CD8-positive, alpha-beta memory T cell (primary cell): Measurements from ENCODE around the gene EYA3. TPM values are rescaled to one million over a fixed set of nuclear protein-coding genes. Genes with fewer than 3 reads are reported as not detected.

Experiments used
- CTCF ChIA-PET: fragments of 350-600 bp; sonication (Branson Sonifier 250); formaldehyde crosslinking; loops from one replicate; lab custom pipeline; 2021; ENCODE audit warnings: antibody characterized with exemption; lab: Charles Lee
- POLR2A ChIA-PET: fragments of 350-600 bp; sonication (Branson Sonifier 250); formaldehyde crosslinking; loops from one replicate; lab custom pipeline; 2021; ENCODE audit warnings: antibody characterized with exemption; lab: Charles Lee
- DNase-seq, 5 donors: peaks; one replicate each; pipeline versions ENCODE4 v3.0.0 to v3.0.0-alpha.2; 2020 to 2022; ENCODE audit warnings: mixed read lengths in 1 of 5
- H3K27ac ChIP-seq: one replicate; pipeline ENCODE4 v1.7.0; 2013; ENCODE audit warnings: low read depth, mild to moderate bottlenecking, low read length, moderate library complexity
- H3K27me3 ChIP-seq: 2 replicates; pipeline ENCODE4 v1.7.0; 2013; ENCODE audit warnings: low read length, mild to moderate bottlenecking; ENCODE audit not compliant: insufficient read depth, poor library complexity, severe bottlenecking
- H3K36me3 ChIP-seq: 2 replicates; pipeline ENCODE4 v1.7.0; 2013; ENCODE audit warnings: mild to moderate bottlenecking, low read length, moderate library complexity; ENCODE audit not compliant: insufficient read depth
- H3K4me1 ChIP-seq: 2 replicates; pipeline ENCODE4 v1.7.0; 2013; ENCODE audit warnings: mild to moderate bottlenecking, low read length, moderate library complexity; ENCODE audit not compliant: insufficient read depth
- H3K4me3 ChIP-seq: 2 replicates; pipeline ENCODE4 v1.7.0; 2013; ENCODE audit warnings: mild to moderate bottlenecking, low read length
- H3K9me3 ChIP-seq: 2 replicates; pipeline ENCODE4 v1.7.0; 2013; ENCODE audit warnings: mild to moderate bottlenecking, low read length
- H3K27ac Mint-ChIP-seq, 8 donors: one replicate each; pipeline ENCODE4 v1.8.0; 2020 to 2021; ENCODE audit warnings: mixed read lengths in 8 of 8, mild to moderate bottlenecking in 6 of 8, inconsistent platforms in 3 of 8, moderate library complexity in 3 of 8
- H3K27me3 Mint-ChIP-seq, 2 donors: one replicate each; pipeline ENCODE4 v1.8.0; 2020 to 2021; ENCODE audit warnings: mixed read lengths in 2 of 2, mild to moderate bottlenecking in 1 of 2, moderate library complexity in 1 of 2
- H3K36me3 Mint-ChIP-seq, 3 donors: one replicate each; pipeline ENCODE4 v1.8.0; 2020 to 2021; ENCODE audit warnings: mixed read lengths in 3 of 3, inconsistent platforms in 1 of 3, mild to moderate bottlenecking in 1 of 3
- H3K4me1 Mint-ChIP-seq, 3 donors: one replicate each; pipeline ENCODE4 v1.8.0; 2020 to 2021; ENCODE audit warnings: mixed read lengths in 3 of 3, inconsistent platforms in 1 of 3, mild to moderate bottlenecking in 1 of 3
- H3K4me3 Mint-ChIP-seq, 7 donors: one replicate each; pipeline ENCODE4 v1.8.0; 2020 to 2021; ENCODE audit warnings: mixed read lengths in 7 of 7, mild to moderate bottlenecking in 6 of 7, moderate library complexity in 4 of 7, inconsistent platforms in 2 of 7
- H3K9me3 Mint-ChIP-seq, 5 donors: one replicate each; pipeline ENCODE4 v1.8.0; 2020 to 2022; ENCODE audit warnings: mixed read lengths in 5 of 5, mild to moderate bottlenecking in 3 of 5, moderate library complexity in 2 of 5, inconsistent platforms in 1 of 5
- polyA plus RNA-seq: library from polyadenylated mRNA; unstranded; fragments of 300-500 nt; fragmentation: Illumina TruSeq; gene quantifications from one replicate; pipeline ENCODE4 v1.2.3, GENCODE V29; 2021
- total RNA-seq, 2 experiments: library from RNA; stranded (reverse); gene quantifications; one replicate each; pipeline ENCODE4 v1.2.3, GENCODE V29; 2021

Gene EYA3
- total and polyA plus RNA-seq, 3 experiments from 2014 or later = 6.0 to 34.6 (median 31.5) TPM

DNA sequence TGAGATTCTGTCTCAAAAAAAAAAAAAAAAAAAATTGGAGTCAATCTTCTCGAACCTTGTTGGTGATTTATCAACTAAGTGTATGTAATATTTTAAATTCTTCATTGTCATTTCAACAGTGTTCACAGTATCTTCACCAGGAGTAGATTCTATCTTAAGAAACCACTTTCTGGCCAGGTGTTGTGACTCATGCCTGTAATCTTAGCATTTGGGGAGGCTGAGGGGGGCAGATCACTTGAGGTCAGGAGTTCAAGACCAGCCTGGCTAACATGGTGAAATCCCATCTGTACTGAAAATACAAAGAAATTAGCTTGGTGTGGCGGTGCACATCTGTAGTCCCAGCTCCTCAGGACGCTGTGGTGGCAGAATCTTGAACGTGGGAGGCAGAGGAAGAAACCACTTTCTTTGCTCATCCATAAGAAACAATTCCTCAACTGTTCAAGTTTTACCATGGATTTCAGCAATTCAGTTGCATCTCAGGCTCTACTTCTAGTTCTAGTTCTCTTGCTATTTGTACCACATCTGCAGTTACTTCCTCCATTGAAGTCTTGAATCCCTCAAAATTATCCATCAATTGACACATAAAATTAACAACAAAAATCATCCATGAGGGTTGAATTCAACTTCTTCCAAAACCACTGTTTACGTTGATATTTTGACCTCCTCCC is 30.4 kb upstream of the EYA3 start:
- Histone ChIP-seq H3K27ac (no peak overlapping the region), H3K27me3 (no peaks in the 10 kb centered on the region), H3K36me3 (no peaks in the 10 kb centered on the region), H3K4me1 (peaks cover 10% of the 10 kb centered on the region), H3K4me3 (no peak overlapping the region), H3K9me3 (no peaks in the 10 kb centered on the region)
- POLR2A ChIA-PET = no interaction called here
- H3K4me3 Mint-ChIP-seq = no peak overlapping the region
- no peak for DNase-seq
- no peaks in the 10 kb centered on the region for H3K9me3 Mint-ChIP-seq
- H3K4me1 Mint-ChIP-seq = peaks cover 6 to 10% (median 8%) of the 10 kb centered on the region in 3 donors
- CTCF ChIA-PET = interaction anchor here (1.5 kb wide), 1 partner anchor 11 kb away, joined by 4 read pairs; no protein-coding TSS in a partner anchor
- no peaks in the 10 kb centered on the region for H3K36me3 Mint-ChIP-seq
- H3K27me3 Mint-ChIP-seq = peaks cover 6 to 8% of the 10 kb centered on the region in 2 donors
- no peak overlapping the region for H3K27ac Mint-ChIP-seq

- H3K27ac Mint-ChIP-seq = peak overlapping the region in 5 of 8 donors; percentile 12 to 75 (median 38)
- peak in 4 of 5 donors; percentile 5 to 48 (median 31) for DNase-seq
- peak overlapping the region in 4 of 7 donors; percentile 4 to 44 (median 28) for H3K4me3 Mint-ChIP-seq
- H3K9me3 ChIP-seq = no peaks in the 10 kb centered on the region
- H3K36me3 ChIP-seq = no peaks in the 10 kb centered on the region
- no peaks in the 10 kb centered on the region for H3K27me3 ChIP-seq
- H3K4me1 ChIP-seq = peaks cover 10% of the 10 kb centered on the region
- ChIA-PET CTCF (no interaction called here), POLR2A (interaction anchor here (0.6 to 0.7 kb wide), 2 partner anchors 467 to 840 kb away, joined by 3 read pairs; no protein-coding TSS in a partner anchor)
- H3K27ac ChIP-seq = no peak overlapping the region
- peaks cover 0 to 4% of the 10 kb centered on the region in 2 donors for H3K27me3 Mint-ChIP-seq
- peaks cover 6 to 10% (median 8%) of the 10 kb centered on the region in 3 donors for H3K4me1 Mint-ChIP-seq
- no peak overlapping the region for H3K4me3 ChIP-seq
- H3K36me3 Mint-ChIP-seq = no peaks in the 10 kb centered on the region
- H3K9me3 Mint-ChIP-seq = no peaks in the 10 kb centered on the region
Measured at GRCh38 chr1:28115267-28115666, 26.9 kb upstream of the EYA3 start.

GRCh38 chr1:28114844-28115243 is 26.4 kb upstream of the EYA3 start:
- ChIA-PET POLR2A (interaction anchor here (0.6 kb wide), 1 partner anchor 467 kb away, joined by 3 read pairs; no protein-coding TSS in a partner anchor), CTCF (no interaction called here)
- Histone ChIP-seq H3K4me1 (peaks cover 10% of the 10 kb centered on the region), H3K27ac (no peak overlapping the region), H3K9me3 (no peaks in the 10 kb centered on the region), H3K36me3 (no peaks in the 10 kb centered on the region), H3K4me3 (no peak overlapping the region), H3K27me3 (no peaks in the 10 kb centered on the region)
- DNase-seq = no peak
- H3K27me3 Mint-ChIP-seq = peaks cover 0 to 4% of the 10 kb centered on the region in 2 donors
- H3K36me3 Mint-ChIP-seq = no peaks in the 10 kb centered on the region
- no peaks in the 10 kb centered on the region for H3K9me3 Mint-ChIP-seq
- peak overlapping the region in 3 of 8 donors; percentile 12 to 38 (median 33) for H3K27ac Mint-ChIP-seq
- H3K4me3 Mint-ChIP-seq = no peak overlapping the region
- H3K4me1 Mint-ChIP-seq = peaks cover 6 to 10% (median 8%) of the 10 kb centered on the region in 3 donors

- Mint-ChIP-seq H3K27ac (no peak overlapping the region), H3K4me1 (peaks cover 6 to 10% (median 8%) of the 10 kb centered on the region in 3 donors), H3K36me3 (no peaks in the 10 kb centered on the region), H3K9me3 (no peaks in the 10 kb centered on the region), H3K4me3 (no peak overlapping the region), H3K27me3 (peaks cover 0 to 4% of the 10 kb centered on the region in 2 donors)
- Histone ChIP-seq H3K27me3 (no peaks in the 10 kb centered on the region), H3K4me1 (peaks cover 10% of the 10 kb centered on the region), H3K9me3 (no peaks in the 10 kb centered on the region), H3K36me3 (no peaks in the 10 kb centered on the region), H3K4me3 (no peak overlapping the region), H3K27ac (no peak overlapping the region)
- DNase-seq = no peak
- ChIA-PET CTCF (no interaction called here), POLR2A (no interaction called here)
Measured at GRCh38 chr1:28113242-28113572, 24.8 kb upstream of the EYA3 start.

- ChIA-PET POLR2A (no interaction called here), CTCF (no interaction called here)
- Mint-ChIP-seq H3K4me3 (no peak overlapping the region), H3K27me3 (peaks cover 0 to 3% of the 10 kb centered on the region in 2 donors), H3K9me3 (no peaks in the 10 kb centered on the region), H3K27ac (no peak overlapping the region), H3K36me3 (no peaks in the 10 kb centered on the region), H3K4me1 (peaks cover 6 to 10% (median 8%) of the 10 kb centered on the region in 3 donors)
- Histone ChIP-seq H3K9me3 (no peaks in the 10 kb centered on the region), H3K27me3 (no peaks in the 10 kb centered on the region), H3K4me1 (peaks cover 10% of the 10 kb centered on the region), H3K4me3 (no peak overlapping the region), H3K27ac (no peak overlapping the region), H3K36me3 (no peaks in the 10 kb centered on the region)
- DNase-seq = no peak
Measured at GRCh38 chr1:28112388-28113241, 24.2 kb upstream of the EYA3 start.

DNA sequence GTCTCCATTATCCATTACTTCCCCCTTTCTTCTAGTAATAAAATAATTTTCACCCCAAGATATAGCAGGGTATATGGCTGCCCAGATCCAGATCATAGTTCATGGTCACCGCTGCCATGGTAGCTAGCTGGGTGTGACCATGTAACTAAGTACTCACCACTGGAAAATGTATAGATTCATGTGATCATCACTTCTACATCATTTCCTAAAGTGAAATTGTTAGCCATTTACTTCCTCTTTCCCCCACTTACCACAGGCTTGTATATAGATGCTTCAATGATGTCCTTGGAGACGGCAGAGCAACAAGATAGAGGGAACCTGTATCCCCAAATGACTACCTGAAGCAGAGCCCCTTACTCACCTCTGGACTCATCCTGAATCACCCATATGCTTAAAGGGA is 22.7 kb upstream of the EYA3 start:
- Mint-ChIP-seq H3K4me1 (peaks cover 6 to 10% (median 8%) of the 10 kb centered on the region in 3 donors), H3K9me3 (no peaks in the 10 kb centered on the region), H3K4me3 (no peak overlapping the region), H3K27ac (no peak overlapping the region), H3K36me3 (no peaks in the 10 kb centered on the region), H3K27me3 (no peaks in the 10 kb centered on the region)
- DNase-seq = no peak
- no peak overlapping the region for H3K27ac ChIP-seq
- H3K4me1 ChIP-seq = peaks cover 10% of the 10 kb centered on the region
- H3K36me3 ChIP-seq = no peaks in the 10 kb centered on the region
- H3K4me3 ChIP-seq = no peak overlapping the region
- POLR2A ChIA-PET = no interaction called here
- H3K27me3 ChIP-seq = no peaks in the 10 kb centered on the region
- CTCF ChIA-PET = interaction anchor here (0.6 kb wide), 1 partner anchor 526 kb away, joined by 4 read pairs; no protein-coding TSS in a partner anchor
- H3K9me3 ChIP-seq = no peaks in the 10 kb centered on the region

GRCh38 chr1:28110555-28110954 is 22.1 kb upstream of the EYA3 start:
- Histone ChIP-seq H3K4me3 (no peak overlapping the region), H3K4me1 (peaks cover 9% of the 10 kb centered on the region), H3K27me3 (no peaks in the 10 kb centered on the region), H3K27ac (no peak overlapping the region), H3K9me3 (no peaks in the 10 kb centered on the region), H3K36me3 (no peaks in the 10 kb centered on the region)
- H3K4me1 Mint-ChIP-seq = peaks cover 6 to 10% (median 7%) of the 10 kb centered on the region in 3 donors
- no peaks in the 10 kb centered on the region for H3K36me3 Mint-ChIP-seq
- H3K27ac Mint-ChIP-seq = no peak overlapping the region
- POLR2A ChIA-PET = no interaction called here
- H3K9me3 Mint-ChIP-seq = no peaks in the 10 kb centered on the region
- DNase-seq = no peak
- no peaks in the 10 kb centered on the region for H3K27me3 Mint-ChIP-seq
- no peak overlapping the region for H3K4me3 Mint-ChIP-seq
- CTCF ChIA-PET = interaction anchor here (0.9 to 3.5 kb wide), 3 partner anchors 19 to 99 kb away, joined by 3 to 11 read pairs (median 3); partner anchors contain the start of gene EYA3

GRCh38 chr1:28109639-28110038 is 21.2 kb upstream of the EYA3 start:
- H3K36me3 Mint-ChIP-seq = no peaks in the 10 kb centered on the region

More at GRCh38 chr1:28109639-28110038, 21.2 kb upstream of the EYA3 start:
- no peak overlapping the region for H3K27ac ChIP-seq
- no peak overlapping the region for H3K4me3 ChIP-seq
- Mint-ChIP-seq H3K9me3 (no peaks in the 10 kb centered on the region), H3K27ac (peak overlapping the region in 1 of 8 donors; percentile 63), H3K4me3 (no peak overlapping the region), H3K4me1 (peaks cover 0 to under 1% (median 0%) of the 10 kb centered on the region in 3 donors), H3K27me3 (no peaks in the 10 kb centered on the region)
- no peaks in the 10 kb centered on the region for H3K36me3 ChIP-seq
- ChIA-PET POLR2A (no interaction called here), CTCF (interaction anchor here (1.0 to 3.5 kb wide), 2 partner anchors 18 to 21 kb away, joined by 3 to 11 read pairs; partner anchors contain the start of gene EYA3)
- H3K9me3 ChIP-seq = no peaks in the 10 kb centered on the region
- H3K4me1 ChIP-seq = no peaks in the 10 kb centered on the region
- H3K27me3 ChIP-seq = no peaks in the 10 kb centered on the region
- DNase-seq = no peak
